Stimulated activated CD8-positive, alpha-beta memory T cell treated with anti-CD3 and anti-CD28 coated beads, Interleukin-15, amount 100 ng/mL, for 24 hours (primary cell): ENCODE results near the gene ST14.
A peak's percentile ranks its signal among the peaks of the same experiment; 100 is the strongest.
"Not testable (repeated sequence)": the region's sequence is repeated elsewhere in the genome, so short reads cannot be mapped to it uniquely, and the experiment has no call there.

ENCODE experiments used
- DNase-seq: peaks from one replicate; pipeline ENCODE4 v3.0.0-alpha.2; 2020; ENCODE audit warnings: low read depth

The ST14 gene

GRCh38 chr11:130209128-130209932 lies 49.7 kb downstream of the ST14 start:
- no peak for DNase-seq

GRCh38 chr11:130209954-130210854 lies 50.6 kb downstream of the ST14 start:
- no peak for DNase-seq

GRCh38 chr11:130211144-130211543 lies 51.6 kb downstream of the ST14 start:
- DNase-seq: no peak

- no peak for DNase-seq
These were observed 52.3 kb downstream of the ST14 start for GRCh38 chr11:130211781-130212401.

GRCh38 chr11:130212431-130212961 lies 52.9 kb downstream of the ST14 start:
- DNase-seq: no peak

GRCh38 chr11:130213143-130213978 lies 53.8 kb downstream of the ST14 start:
- DNase-seq: peak; percentile 65

- no peak for DNase-seq
These were observed 54.3 kb downstream of the ST14 start for GRCh38 chr11:130213979-130214281.

GRCh38 chr11:130214861-130215530 lies 55.4 kb downstream of the ST14 start:
- DNase-seq: no peak

GRCh38 chr11:130215531-130216220 lies 56.1 kb downstream of the ST14 start:
- no peak for DNase-seq

GRCh38 chr11:130216221-130216550 lies 56.6 kb downstream of the ST14 start:
- no peak for DNase-seq

- DNase-seq: no peak
These were observed 57.1 kb downstream of the ST14 start for GRCh38 chr11:130216591-130217132.

- DNase-seq: no peak
These were observed 57.8 kb downstream of the ST14 start for GRCh38 chr11:130217133-130218031.

GRCh38 chr11:130218501-130219070 lies 59.0 kb downstream of the ST14 start:
- no peak for DNase-seq

GRCh38 chr11:130219148-130219547 lies 59.6 kb downstream of the ST14 start:
- DNase-seq: no peak

- DNase-seq: no peak
These were observed 60.9 kb downstream of the ST14 start for GRCh38 chr11:130220311-130221035.

GRCh38 chr11:130223291-130223971 lies 63.8 kb downstream of the ST14 start:
- DNase-seq: no peak

- no peak for DNase-seq
These were observed 67.8 kb downstream of the ST14 start for GRCh38 chr11:130227373-130227772.

- not testable (repeated sequence) for DNase-seq
These were observed 73.9 kb downstream of the ST14 start for GRCh38 chr11:130233486-130233885.
